HepG2 (cell line): ENCODE measurements around the gene FAAP100. TPM values are rescaled to one million over a fixed set of nuclear protein-coding genes. Genes with fewer than 3 reads are reported as not detected.

Experiments
- ATAC-seq: fragments of 200-7000 bp; cut with Tn5 transposase; 3 replicates; pipeline ENCODE4 v1.9.1; 2020; ENCODE audit warnings: mild to moderate bottlenecking, moderate library complexity
- BruUV-seq: library from RNA; stranded (reverse); fragments of 400-500 nt; replicated peaks from 2 replicates; lab custom pipeline; 2021; lab: Mats Ljungman, UMichigan
- CTCF ChIA-PET: fragments of 300-600 bp; formaldehyde crosslinking; extraction: SDS; loops from one replicate; lab custom pipeline; 2021; ENCODE audit warnings: low total read pairs, inconsistent platforms, low intra/inter-chr PET ratio; lab: Yijun Ruan, JAX
- POLR2A ChIA-PET: fragments of 350-600 bp; sonication (Branson Sonifier 250); formaldehyde crosslinking; loops from one replicate; lab custom pipeline; 2020; ENCODE audit warnings: antibody characterized with exemption, inconsistent platforms; lab: Yijun Ruan, JAX
- DNase-seq: peaks from one replicate; pipeline ENCODE4 v3.0.0-alpha.2; 2015; ENCODE audit warnings: low spot score
- FAIRE-seq: peaks from 3 replicates; lab custom pipeline; 2011; peaks lifted over from hg19 to GRCh38; lab: Jason Lieb, UNC
- H2AFZ ChIP-seq: one replicate; pipeline ENCODE4 v1.6.1; 2011; ENCODE audit warnings: low read length, inconsistent platforms
- H3K27ac ChIP-seq: fragments of 300-600 bp; 3 replicates; pipeline ENCODE4 v1.8.0; 2011; ENCODE audit warnings: mixed run types, mild to moderate bottlenecking, mixed read lengths, low read length, inconsistent platforms; ENCODE audit not compliant: insufficient read depth; ENCODE audit errors: extremely low read length
- H3K27me3 ChIP-seq, 2 experiments: fragments of 200-600 bp in 1 of 2; 2 replicates in 1 of 2; 3 replicates in 1 of 2; pipeline versions ENCODE4 v1.6.0 to v1.8.0; 2011; ENCODE audit warnings: low read length in 2 of 2, mild to moderate bottlenecking in 2 of 2, moderate library complexity in 2 of 2, inconsistent platforms in 1 of 2; ENCODE audit not compliant: insufficient read depth in 2 of 2, control insufficient read depth in 1 of 2
- H3K36me3 ChIP-seq, 2 experiments: fragments of 200-600 bp in 1 of 2; replicated peaks in 1 of 2; 2 replicates in 1 of 2; 3 replicates in 1 of 2; pipeline versions ENCODE4 v1.5.1 to v1.8.0; 2011; ENCODE audit warnings: low read length in 2 of 2, inconsistent platforms in 1 of 2; ENCODE audit not compliant: insufficient read depth in 2 of 2, control insufficient read depth in 1 of 2
- H3K4me1 ChIP-seq: 2 replicates; pipeline ENCODE4 v1.5.1; 2012; ENCODE audit warnings: low read length, inconsistent platforms; ENCODE audit not compliant: insufficient read depth
- H3K4me2 ChIP-seq: 2 replicates; pipeline ENCODE4 v1.6.0; 2011; ENCODE audit warnings: low read depth, low read length, inconsistent platforms
- H3K4me3 ChIP-seq, 3 experiments: fragments of 200-600 bp in 1 of 3; sonication (generic), shearing (Covaris generic) in 1 of 3; replicated peaks in 1 of 3; 2 replicates each; pipeline ENCODE4 v1.5.1; 2011 to 2016; ENCODE audit warnings: low read length in 3 of 3, inconsistent platforms in 2 of 3, low read depth in 2 of 3, mild to moderate bottlenecking in 2 of 3, control low read depth in 1 of 3, mixed read lengths in 1 of 3; ENCODE audit not compliant: insufficient read depth in 1 of 3
- H3K79me2 ChIP-seq: one replicate; pipeline ENCODE4 v1.6.1; 2011; ENCODE audit warnings: low read length, inconsistent platforms; ENCODE audit not compliant: insufficient read depth
- H3K9ac ChIP-seq: 2 replicates; pipeline ENCODE4 v1.6.0; 2011; ENCODE audit warnings: mild to moderate bottlenecking, low read depth, low read length, inconsistent platforms; ENCODE audit not compliant: insufficient read depth
- H3K9me3 ChIP-seq: 2 replicates; pipeline ENCODE4 v1.5.1; 2012; ENCODE audit warnings: mild to moderate bottlenecking, low read length
- H4K20me1 ChIP-seq: 2 replicates; pipeline ENCODE4 v1.6.0; 2011; ENCODE audit warnings: inconsistent platforms, mild to moderate bottlenecking, low read length, moderate library complexity; ENCODE audit not compliant: insufficient read depth
- ARID2 ChIP-seq: sonication (generic); formaldehyde crosslinking; IDR thresholded peaks from 2 replicates; pipeline ENCODE4 v1.8.1; 2022; ENCODE audit warnings: mild to moderate bottlenecking, missing genetic modification reagents, borderline replicate concordance
- SPEN ChIP-seq: sonication (generic); formaldehyde crosslinking; IDR thresholded peaks from 2 replicates; pipeline ENCODE4 v1.5.1; 2020; ENCODE audit warnings: low read depth, mild to moderate bottlenecking, missing genetic modification reagents
- ZBED4 ChIP-seq: sonication (generic); formaldehyde crosslinking; IDR thresholded peaks from 2 replicates; pipeline ENCODE4 v1.4.0; 2020; ENCODE audit warnings: missing genetic modification reagents, borderline replicate concordance
- ZC3H4 ChIP-seq: sonication (generic); formaldehyde crosslinking; IDR thresholded peaks from 2 replicates; pipeline ENCODE4 v1.4.0; 2020; ENCODE audit warnings: missing genetic modification reagents, borderline replicate concordance
- ZFY ChIP-seq: sonication (generic); formaldehyde crosslinking; IDR thresholded peaks from 2 replicates; pipeline ENCODE4 v1.4.0; 2020; ENCODE audit warnings: missing genetic modification reagents
- ZNF367 ChIP-seq: sonication (generic); formaldehyde crosslinking; IDR thresholded peaks from 2 replicates; pipeline ENCODE4 v1.4.0; 2020; ENCODE audit warnings: missing genetic modification reagents, borderline replicate concordance
- ZNF552 ChIP-seq: sonication (generic); formaldehyde crosslinking; IDR thresholded peaks from 2 replicates; pipeline ENCODE4 v1.9.0; 2022; ENCODE audit warnings: missing genetic modification reagents, mild to moderate bottlenecking, borderline replicate concordance
- ZNF678 ChIP-seq: sonication (generic); formaldehyde crosslinking; IDR thresholded peaks from 2 replicates; pipeline ENCODE4 v1.4.0; 2020; ENCODE audit warnings: mild to moderate bottlenecking, missing genetic modification reagents
- ZNF704 ChIP-seq: sonication (generic); formaldehyde crosslinking; IDR thresholded peaks from 2 replicates; pipeline ENCODE4 v1.8.1; 2023; ENCODE audit warnings: mild to moderate bottlenecking, inconsistent platforms, moderate library complexity, missing genetic modification reagents, borderline replicate concordance
- ZSCAN25 ChIP-seq: sonication (generic); formaldehyde crosslinking; IDR thresholded peaks from 2 replicates; pipeline ENCODE4 v1.8.0; 2022; ENCODE audit warnings: mild to moderate bottlenecking, missing genetic modification reagents
- WGBS: methylation state at CpG from one replicate; pipeline ENCODE4 v1.1.6; 2017; ENCODE audit warnings: low lambda C conversion rate; 5-methylcytosine and 5-hydroxymethylcytosine counted together
- in situ Hi-C: cut with HindIII; loops from 2 replicates; pipeline ENCODE4 v1.10.0; 2017; ENCODE audit warnings: low pct_unique_long_range_greater_than_20kb; ENCODE audit not compliant: extremely low pct_ligation_motif_present
- intact Hi-C: fragments of 100-400 bp; cut with micrococcal nuclease; formaldehyde crosslinking; loops from one replicate; pipeline ENCODE4 v1.10.0; 2022; ENCODE audit not compliant: unreplicated experiment
- polyA plus RNA-seq, 8 experiments: library from polyadenylated mRNA; depleted of rRNA in 3 of 8; stranded (reverse) in 7 of 8; unstranded in 1 of 8; fragments of >200 nt; fragmentation: Illumina TruSeq in 4 of 8; extraction: Trizol in 4 of 8; gene quantifications; 2 replicates each; pipeline versions ENCODE4 v1.2.1 to v1.2.3, GENCODE V29; 2011 to 2016; ENCODE audit warnings: low read depth in 4 of 8, missing spikeins in 1 of 8, mixed read lengths in 1 of 8; ENCODE audit not compliant: insufficient read depth in 1 of 8
- total RNA-seq, 5 experiments: library from RNA; depleted of rRNA; stranded (reverse); fragments of >200 nt; fragmentation: Illumina TruSeq; extraction: Trizol; gene quantifications; 2 replicates each; pipeline ENCODE4 v1.2.3, GENCODE V29; 2016; ENCODE audit warnings: low read depth in 1 of 5
- TF ChIP-seq, protein P1 (sequence below): sonication (generic); formaldehyde crosslinking; IDR thresholded peaks from 2 replicates; pipeline ENCODE4 v1.5.1; 2020; ENCODE audit warnings: mild to moderate bottlenecking, missing genetic modification reagents, moderate library complexity

Gene FAAP100
- total and polyA plus RNA-seq, 2 of the 13 experiments (the other 11 are each of a cell fraction or from before 2014, with no cell fraction given) = 7.6 to 20.8 TPM

DNA sequence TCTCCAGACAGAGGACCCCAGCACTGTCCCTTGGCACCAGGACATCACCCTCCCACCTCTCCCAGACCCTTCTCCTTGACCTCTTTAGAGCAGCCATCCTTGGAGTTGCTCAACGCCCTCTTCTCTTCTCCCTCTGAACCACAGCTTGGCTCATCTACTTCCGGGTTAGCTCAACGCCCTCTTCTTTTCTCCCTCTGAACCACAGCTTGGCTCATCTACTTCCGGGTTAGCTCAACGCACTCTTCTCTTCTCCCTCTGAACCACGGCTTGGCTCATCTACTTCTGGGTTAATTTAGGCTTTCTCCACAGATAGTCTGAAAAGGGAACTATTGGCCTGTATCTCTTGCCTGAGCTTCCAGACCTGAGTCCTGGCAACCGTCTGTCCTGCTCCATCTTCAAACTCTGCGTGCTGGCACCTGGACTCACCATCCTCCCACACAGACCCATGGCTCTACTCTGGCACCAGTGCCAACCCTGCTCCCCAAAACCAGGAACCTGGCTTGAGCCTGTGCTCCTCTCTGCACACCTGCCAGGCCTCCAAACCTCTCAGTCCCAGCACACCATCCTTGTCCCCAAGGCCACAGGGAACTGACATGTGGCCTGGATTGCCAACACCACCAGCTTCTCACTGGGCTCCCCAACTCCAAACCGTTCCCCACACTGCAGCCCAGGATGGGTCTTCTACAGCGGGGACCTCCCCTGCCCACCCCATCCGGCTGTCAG lies 25.3 kb upstream of the FAAP100 start (continued):
- TF ChIP-seq, protein P1, sequence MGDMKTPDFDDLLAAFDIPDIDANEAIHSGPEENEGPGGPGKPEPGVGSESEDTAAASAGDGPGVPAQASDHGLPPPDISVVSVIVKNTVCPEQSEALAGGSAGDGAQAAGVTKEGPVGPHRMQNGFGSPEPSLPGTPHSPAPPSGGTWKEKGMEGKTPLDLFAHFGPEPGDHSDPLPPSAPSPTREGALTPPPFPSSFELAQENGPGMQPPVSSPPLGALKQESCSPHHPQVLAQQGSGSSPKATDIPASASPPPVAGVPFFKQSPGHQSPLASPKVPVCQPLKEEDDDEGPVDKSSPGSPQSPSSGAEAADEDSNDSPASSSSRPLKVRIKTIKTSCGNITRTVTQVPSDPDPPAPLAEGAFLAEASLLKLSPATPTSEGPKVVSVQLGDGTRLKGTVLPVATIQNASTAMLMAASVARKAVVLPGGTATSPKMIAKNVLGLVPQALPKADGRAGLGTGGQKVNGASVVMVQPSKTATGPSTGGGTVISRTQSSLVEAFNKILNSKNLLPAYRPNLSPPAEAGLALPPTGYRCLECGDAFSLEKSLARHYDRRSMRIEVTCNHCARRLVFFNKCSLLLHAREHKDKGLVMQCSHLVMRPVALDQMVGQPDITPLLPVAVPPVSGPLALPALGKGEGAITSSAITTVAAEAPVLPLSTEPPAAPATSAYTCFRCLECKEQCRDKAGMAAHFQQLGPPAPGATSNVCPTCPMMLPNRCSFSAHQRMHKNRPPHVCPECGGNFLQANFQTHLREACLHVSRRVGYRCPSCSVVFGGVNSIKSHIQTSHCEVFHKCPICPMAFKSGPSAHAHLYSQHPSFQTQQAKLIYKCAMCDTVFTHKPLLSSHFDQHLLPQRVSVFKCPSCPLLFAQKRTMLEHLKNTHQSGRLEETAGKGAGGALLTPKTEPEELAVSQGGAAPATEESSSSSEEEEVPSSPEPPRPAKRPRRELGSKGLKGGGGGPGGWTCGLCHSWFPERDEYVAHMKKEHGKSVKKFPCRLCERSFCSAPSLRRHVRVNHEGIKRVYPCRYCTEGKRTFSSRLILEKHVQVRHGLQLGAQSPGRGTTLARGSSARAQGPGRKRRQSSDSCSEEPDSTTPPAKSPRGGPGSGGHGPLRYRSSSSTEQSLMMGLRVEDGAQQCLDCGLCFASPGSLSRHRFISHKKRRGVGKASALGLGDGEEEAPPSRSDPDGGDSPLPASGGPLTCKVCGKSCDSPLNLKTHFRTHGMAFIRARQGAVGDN (CRISPR knock-in tag) = peak; percentile 54
- no peak for TF ChIP-seq ZC3H4 (CRISPR knock-in tag)

DNA sequence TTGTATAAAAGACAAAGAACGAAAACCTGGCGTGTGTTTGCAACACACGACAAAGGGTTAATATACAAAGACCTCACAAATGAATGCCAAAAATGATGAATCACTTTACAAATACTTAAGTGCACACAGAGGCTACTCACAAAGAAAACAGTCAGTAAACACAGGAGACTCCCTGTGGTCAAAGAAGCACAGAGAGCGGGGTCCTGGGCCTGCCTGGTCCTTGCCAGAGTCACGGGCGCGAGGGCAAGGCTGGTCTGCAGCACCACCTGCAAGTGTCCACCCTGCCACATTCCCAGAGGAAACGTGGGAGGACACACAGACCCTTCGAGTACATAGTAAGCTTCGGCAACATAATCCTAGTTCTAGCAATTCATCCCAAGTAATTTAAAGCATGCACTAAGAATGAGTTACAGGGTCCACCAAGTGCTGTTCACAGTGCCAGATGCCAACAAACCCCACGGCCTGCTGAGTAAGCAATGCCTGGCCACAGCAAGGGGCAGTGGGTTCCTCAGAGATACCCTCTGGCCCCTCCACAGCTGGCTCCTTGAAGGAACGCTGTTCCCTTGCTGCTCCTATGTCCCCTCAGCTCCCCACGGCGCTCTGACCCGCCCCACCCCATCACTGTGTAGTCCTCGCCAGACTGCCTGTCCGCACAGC lies 24.6 kb upstream of the FAAP100 start:
- Histone ChIP-seq H3K9ac (peak overlapping the region; percentile 63), H3K4me2 (peak overlapping the region; percentile 71)
- TF ChIP-seq ZNF704 (CRISPR knock-in tag) (no peak; the same call in 1 of the 2 replicates), SPEN (CRISPR knock-in tag) (no peak), ZBED4 (CRISPR knock-in tag) (no peak), ZFY (CRISPR knock-in tag) (peak; percentile 39; the same call in 1 of the 2 replicates), ZSCAN25 (no peak), ZNF678 (CRISPR knock-in tag) (no peak), ARID2 (CRISPR knock-in tag) (no peak), ZNF552 (no peak), ZNF367 (CRISPR knock-in tag) (no peak)

More for the DNA sequence above, 24.6 kb upstream of the FAAP100 start:
- Histone ChIP-seq H3K4me3 (peak overlapping the region in 2 of 3 experiments; percentile 45 to 56; a peak in 5 of 6 replicates), H3K27me3 (no peaks in the 10 kb centered on the region), H2AFZ (no peak overlapping the region), H3K36me3 (peaks cover 19 to 51% of the 10 kb centered on the region in 2 experiments), H3K27ac (peak overlapping the region; percentile 77), H3K4me1 (peaks cover 34% of the 10 kb centered on the region), H3K9me3 (no peaks in the 10 kb centered on the region), H4K20me1 (no peaks in the 10 kb centered on the region; the same call in 1 of the 2 replicates), H3K79me2 (peaks cover 14% of the 10 kb centered on the region)
- peak; percentile 89 for DNase-seq
- ChIA-PET POLR2A (interaction anchor here (0.9 to 3.4 kb wide), 4 partner anchors 24 to 89 kb away, joined by 3 to 17 read pairs (median 4); partner anchors contain the start of gene FAAP100), CTCF (no interaction called here)
- 45% methylated on average over 16 of the region's 17 CpGs for WGBS
- peak; percentile 52 for FAIRE-seq
- BruUV-seq = no TSS peak
- ATAC-seq = peak; percentile 86
- intact Hi-C loops = loop anchor here (2.0 kb wide), 1 partner anchor 24 kb away; the partner anchor contains the start of gene FAAP100
- in situ Hi-C loops = no loop called here
